H1 (cell line): Measurements from ENCODE around the gene MIDN. TPM values are rescaled to one million over a fixed set of nuclear protein-coding genes. Genes with fewer than 3 reads are reported as not detected.
A peak's percentile ranks its signal among the peaks of the same experiment; 100 is the strongest.

ENCODE experiments used
- CTCF ChIA-PET: fragments of 300-600 bp; sonication (Branson Sonifier 250); formaldehyde crosslinking; loops from one replicate; lab custom pipeline; 2021; ENCODE audit not compliant: partially characterized antibody; lab: Charles Lee
- POLR2A ChIA-PET: fragments of 300-600 bp; sonication (Branson Sonifier 250); formaldehyde crosslinking; loops from one replicate; lab custom pipeline; 2021; ENCODE audit warnings: inconsistent platforms; ENCODE audit not compliant: partially characterized antibody; lab: Charles Lee
- DNase-seq, 2 experiments: peaks; one replicate each; pipeline versions ENCODE4 v3.0.0 to v3.0.0-alpha.2; 2010 to 2022; ENCODE audit warnings: low spot score in 2 of 2, low read depth in 1 of 2, mixed read lengths in 1 of 2
- FAIRE-seq: peaks from 2 replicates; lab custom pipeline; 2011; peaks lifted over from hg19 to GRCh38; lab: Jason Lieb, UNC
- H2AFZ ChIP-seq: 2 replicates; pipeline ENCODE4 v1.8.1; 2012; ENCODE audit warnings: low read length, inconsistent platforms
- H2AK5ac ChIP-seq: 2 replicates; pipeline ENCODE4 v1.6.1; 2013; ENCODE audit warnings: low read depth, low read length
- H2BK120ac ChIP-seq: replicated peaks from 2 replicates; pipeline ENCODE3; 2013; ENCODE audit warnings: low read depth, low read length, inconsistent platforms
- H2BK12ac ChIP-seq: 2 replicates; pipeline ENCODE4 v1.6.1; 2013; ENCODE audit warnings: low read depth, low read length
- H2BK15ac ChIP-seq: 2 replicates; pipeline ENCODE4 v1.6.1; 2013; ENCODE audit warnings: low read length
- H2BK20ac ChIP-seq: 2 replicates; pipeline ENCODE4 v1.6.1; 2013; ENCODE audit warnings: low read length
- H2BK5ac ChIP-seq: 2 replicates; pipeline ENCODE4 v1.6.1; 2013; ENCODE audit warnings: low read depth, low read length
- H3K14ac ChIP-seq: 2 replicates; pipeline ENCODE4 v1.6.1; 2013; ENCODE audit warnings: inconsistent platforms; ENCODE audit not compliant: insufficient read length
- H3K18ac ChIP-seq: 2 replicates; pipeline ENCODE4 v1.6.1; 2013; ENCODE audit warnings: low read length; ENCODE audit errors: extremely low read depth
- H3K23ac ChIP-seq: 2 replicates; pipeline ENCODE4 v1.6.1; 2013; ENCODE audit warnings: inconsistent platforms; ENCODE audit not compliant: insufficient read length
- H3K23me2 ChIP-seq: 2 replicates; pipeline ENCODE4 v1.6.1; 2013; ENCODE audit warnings: low read depth, low read length
- H3K27ac ChIP-seq: 2 replicates; pipeline ENCODE4 v1.6.1; 2011; ENCODE audit warnings: low read depth, low read length, inconsistent platforms
- H3K27me3 ChIP-seq, 4 experiments: replicated peaks in 1 of 4; 1 replicate in 1 of 4; 2 replicates in 3 of 4; pipeline versions ENCODE4 v1.6.1 to v1.8.1; 2011 to 2013; ENCODE audit warnings: low read length in 3 of 4, mild to moderate bottlenecking in 3 of 4, inconsistent platforms in 2 of 4, mixed read lengths in 2 of 4, moderate library complexity in 1 of 4; ENCODE audit not compliant: control insufficient read depth in 3 of 4, insufficient read depth in 3 of 4; ENCODE audit errors: extremely low read depth in 1 of 4
- H3K36me3 ChIP-seq, 4 experiments: 2 replicates each; pipeline versions ENCODE4 v1.6.1 to v1.8.1; 2011 to 2013; ENCODE audit warnings: mild to moderate bottlenecking in 4 of 4, low read length in 3 of 4, moderate library complexity in 2 of 4, control low read depth in 1 of 4, inconsistent platforms in 1 of 4; ENCODE audit not compliant: insufficient read depth in 4 of 4, control insufficient read depth in 2 of 4
- H3K4ac ChIP-seq: replicated peaks from 2 replicates; pipeline ENCODE3; 2013; ENCODE audit warnings: low read length, low read depth, mixed read lengths, inconsistent platforms; ENCODE audit not compliant: insufficient read length
- H3K4me1 ChIP-seq, 4 experiments: replicated peaks in 1 of 4; 1 replicate in 1 of 4; 2 replicates in 3 of 4; pipeline versions ENCODE4 v1.6.1 to v1.8.1; 2011 to 2013; ENCODE audit warnings: low read length in 3 of 4, inconsistent platforms in 2 of 4, mixed read lengths in 1 of 4; ENCODE audit not compliant: insufficient read depth in 4 of 4, control insufficient read depth in 3 of 4
- H3K4me2 ChIP-seq, 2 experiments: 2 replicates each; pipeline versions ENCODE4 v1.6.1 to v1.8.1; 2011 to 2013; ENCODE audit warnings: low read depth in 2 of 2, low read length in 2 of 2, control low read depth in 1 of 2, inconsistent platforms in 1 of 2, mild to moderate bottlenecking in 1 of 2; ENCODE audit not compliant: insufficient read depth in 1 of 2
- H3K4me3 ChIP-seq, 4 experiments: fragments of 200-600, 300-600 bp in 1 of 4; sonication (generic), shearing (Covaris generic), sonication (Bioruptor Twin) in 1 of 4; 2 replicates each; pipeline versions ENCODE4 v1.5.1 to v1.8.1; 2011 to 2016; ENCODE audit warnings: low read length in 4 of 4, low read depth in 3 of 4, control low read depth in 2 of 4, inconsistent platforms in 2 of 4, mild to moderate bottlenecking in 2 of 4, mixed read lengths in 1 of 4, moderate library complexity in 1 of 4; ENCODE audit not compliant: insufficient read depth in 2 of 4; ENCODE audit errors: extremely low read depth in 1 of 4
- H3K56ac ChIP-seq: replicated peaks from 2 replicates; pipeline ENCODE3; 2013; ENCODE audit warnings: low read depth, mild to moderate bottlenecking, mixed read lengths, low read length, inconsistent platforms; ENCODE audit not compliant: insufficient read length
- H3K79me1 ChIP-seq: 2 replicates; pipeline ENCODE4 v1.6.1; 2013; ENCODE audit warnings: low read depth, low read length, control low read depth
- H3K79me2 ChIP-seq, 2 experiments: 2 replicates each; pipeline versions ENCODE4 v1.6.1 to v1.8.1; 2012 to 2013; ENCODE audit warnings: low read length in 2 of 2, mild to moderate bottlenecking in 2 of 2, inconsistent platforms in 1 of 2; ENCODE audit not compliant: insufficient read depth in 2 of 2, control insufficient read depth in 1 of 2
- H3K9ac ChIP-seq, 4 experiments: replicated peaks in 1 of 4; 1 replicate in 1 of 4; 2 replicates in 3 of 4; pipeline versions ENCODE4 v1.6.1 to v1.8.1; 2011 to 2013; ENCODE audit warnings: low read depth in 3 of 4, low read length in 3 of 4, control low read depth in 2 of 4, mild to moderate bottlenecking in 2 of 4, moderate library complexity in 2 of 4, inconsistent platforms in 1 of 4; ENCODE audit errors: extremely low read depth in 1 of 4
- H3K9me3 ChIP-seq, 2 experiments: 2 replicates each; pipeline versions ENCODE4 v1.6.1 to v1.8.1; 2012 to 2013; ENCODE audit warnings: mild to moderate bottlenecking in 2 of 2, moderate library complexity in 2 of 2, control low read depth in 1 of 2, inconsistent platforms in 1 of 2, low read depth in 1 of 2, low read length in 1 of 2, mixed read lengths in 1 of 2; ENCODE audit not compliant: insufficient read depth in 2 of 2
- H4K20me1 ChIP-seq, 2 experiments: replicated peaks in 1 of 2; 2 replicates each; pipeline versions ENCODE3 to v1.8.1; 2011 to 2013; ENCODE audit warnings: inconsistent platforms in 2 of 2, low read length in 2 of 2, mild to moderate bottlenecking in 1 of 2; ENCODE audit not compliant: insufficient read depth in 2 of 2, control insufficient read depth in 1 of 2
- H4K5ac ChIP-seq: 2 replicates; pipeline ENCODE4 v1.6.1; 2013; ENCODE audit warnings: low read length, low read depth, mixed read lengths, inconsistent platforms; ENCODE audit not compliant: insufficient read length
- H4K8ac ChIP-seq: 2 replicates; pipeline ENCODE4 v1.8.0; 2013; ENCODE audit warnings: mild to moderate bottlenecking, moderate library complexity, low read length, inconsistent platforms; ENCODE audit not compliant: insufficient read depth; ENCODE audit errors: extremely low read depth
- H4K91ac ChIP-seq: replicated peaks from 2 replicates; pipeline ENCODE3; 2013; ENCODE audit warnings: low read length, mixed read lengths, inconsistent platforms; ENCODE audit not compliant: insufficient read length
- GABPA ChIP-seq: IDR thresholded peaks from 2 replicates; pipeline ENCODE4 v1.6.1; 2011; ENCODE audit warnings: mild to moderate bottlenecking, low read length, moderate library complexity, borderline replicate concordance; ENCODE audit not compliant: insufficient read depth
- SIN3A ChIP-seq, 2 experiments: IDR thresholded peaks in 1 of 2; conservative IDR thresholded peaks in 1 of 2; 2 replicates each; pipeline ENCODE4 v1.6.1; 2011 to 2012; ENCODE audit warnings: low read length in 2 of 2, improper control_type of control experiment in 1 of 2, low read depth in 1 of 2, mild to moderate bottlenecking in 1 of 2
- WGBS, 2 experiments: shearing (Covaris generic) in 1 of 2; methylation state at CpG; one replicate each; pipeline versions ENCODE4 v1.1.6 to v1.1.7; 2013 to 2015; ENCODE audit warnings: low lambda C conversion rate in 2 of 2, mixed read lengths in 2 of 2, inconsistent platforms in 1 of 2, low coverage in 1 of 2, missing lambda C conversion rate in 1 of 2; ENCODE audit not compliant: insufficient replicate concordance in 2 of 2, insufficient coverage in 1 of 2, insufficient read length in 1 of 2; ENCODE audit errors: extremely low coverage in 1 of 2, missing lambda C conversion rate in 1 of 2; 5-methylcytosine and 5-hydroxymethylcytosine counted together
- polyA plus RNA-seq, 7 experiments: library from polyadenylated mRNA; depleted of rRNA in 3 of 7; stranded (reverse) in 5 of 7; unstranded in 2 of 7; fragments of >200 nt in 5 of 7; fragments of 200-250 nt in 2 of 7; gene quantifications; 1 replicate in 5 of 7; 2 replicates in 1 of 7; 4 replicates in 1 of 7; pipeline versions ENCODE4 v1.2.1 to v1.2.3, GENCODE V29; 2011 to 2013; ENCODE audit warnings: missing spikeins in 2 of 7, mixed read lengths in 2 of 7
- total RNA-seq: library from RNA; stranded (reverse); fragmentation: NEBNext Ultra II Directional; extraction: Animal tissue kit (Norgen Biotek cat#: 25700); gene quantifications from 2 replicates; pipeline ENCODE4 v1.2.1, GENCODE V29; 2021

The MIDN gene
- total and polyA plus RNA-seq, 2 of the 8 experiments (the other 6 are each of a cell fraction or from before 2014, with no cell fraction given) = 39.8 to 159 TPM

- Histone ChIP-seq H3K27me3 (peaks cover 0 to 21% (median 12%) of the 10 kb centered on the region in 4 experiments; a peak in 5 of 7 replicates), H3K4me1 (peaks cover 0 to 20% (median 9%) of the 10 kb centered on the region in 4 experiments; a peak in 5 of 7 replicates), H4K20me1 (peaks cover 0 to 5% of the 10 kb centered on the region in 2 experiments), H3K4me2 (peak overlapping the region in 1 of 2 experiments; percentile 84; a peak in 1 of 4 replicates), H3K9me3 (no peaks in the 10 kb centered on the region), H4K8ac (no peak overlapping the region), H3K36me3 (no peaks in the 10 kb centered on the region), H3K9ac (no peak overlapping the region; a peak in 2 of 7 replicates), H3K14ac (no peak overlapping the region), H3K56ac (no peak overlapping the region), H2BK5ac (no peak overlapping the region), H2AK5ac (peak overlapping the region; percentile 3; the same call in 1 of the 2 replicates), H4K91ac (no peak overlapping the region), H3K79me2 (no peaks in the 10 kb centered on the region), H3K23ac (no peak overlapping the region), H3K4me3 (no peak overlapping the region; a peak in 1 of 8 replicates), H2BK15ac (peak overlapping the region; percentile 99), H2AFZ (no peak overlapping the region), H3K79me1 (no peaks in the 10 kb centered on the region), H2BK120ac (peak overlapping the region; percentile 29), H4K5ac (no peak overlapping the region), H3K18ac (peak overlapping the region; percentile 62), H3K23me2 (peaks cover 5% of the 10 kb centered on the region; the same call in 1 of the 2 replicates), H3K27ac (no peak overlapping the region), H3K4ac (no peak overlapping the region), H2BK12ac (peak overlapping the region; percentile 89), H2BK20ac (peak overlapping the region; percentile 93; the same call in 1 of the 2 replicates)
- ChIA-PET CTCF (interaction anchor here (0.6 to 2.3 kb wide), 16 partner anchors 18 to 187 kb away, joined by 3 to 7 read pairs (median 3); no protein-coding TSS in a partner anchor), POLR2A (interaction anchor here (0.8 to 3.7 kb wide), 16 partner anchors 9 to 183 kb away, joined by 3 to 35 read pairs (median 4); partner anchors contain the start of genes ATP5F1D, CIRBP and FAM174C)
- 87% methylated on average over 19 of the region's 20 CpGs; no CpG with 5 or more reads in 1 of the 2 experiments for WGBS, 2 experiments
- TF ChIP-seq GABPA (0 out of 2 replicates have a peak, but pooled peaks have one; percentile 14), SIN3A (conservative IDR thresholded peaks at IDR 0.05 in 1 of 2, IDR thresholded peaks at IDR 0.05 in 1 of 2; ENCODE audit: low read depth in 1 of 2, low read length in 2 of 2) (no peak)
- FAIRE-seq = no peak
- no peak for DNase-seq
Observed at GRCh38 chr19:1284293-1284978, 36.1 kb downstream of the MIDN start.
